Measurements from ENCODE around the gene CERS6. TPM values are rescaled to one million over a fixed set of nuclear protein-coding genes. Genes with fewer than 3 reads are reported as not detected.

CERS6 gene
- total RNA-seq, 1 experiment from 2014 or later, result 17.3 TPM

DNA sequence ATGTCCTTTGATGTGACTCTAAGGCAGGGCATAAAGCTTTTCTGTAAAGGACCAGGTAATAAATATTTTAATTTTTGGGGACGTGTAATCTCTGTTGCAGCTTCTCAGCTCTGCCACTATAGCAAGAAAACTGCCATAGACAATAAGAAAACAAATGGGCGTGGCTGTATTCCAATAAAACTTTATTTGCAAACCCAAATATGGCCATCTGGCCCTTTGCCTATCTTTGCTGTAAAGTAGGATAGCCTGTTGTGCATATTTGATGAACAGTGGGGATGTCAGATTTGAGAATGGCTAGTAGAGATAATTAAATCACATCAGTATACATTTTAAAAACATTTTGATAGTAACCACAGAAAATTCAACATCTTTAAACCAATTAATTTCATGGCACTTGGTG is 250.7 kb downstream of the CERS6 start (continued):
- TF ChIP-seq ZNF512 (CRISPR knock-in tag; IDR thresholded peaks at IDR 0.05; ENCODE audit: borderline replicate concordance) (no peak), ZBTB43 (CRISPR knock-in tag; IDR thresholded peaks at IDR 0.05) (no peak), ZNF232 (CRISPR knock-in tag; IDR thresholded peaks at IDR 0.05) (no peak), NR2C2 (CRISPR knock-in tag; IDR thresholded peaks at IDR 0.05) (no peak), ZNF317 (CRISPR knock-in tag; IDR thresholded peaks at IDR 0.05; ENCODE audit: borderline replicate concordance, low read depth) (no peak)
- TF ChIP-seq, protein P1, sequence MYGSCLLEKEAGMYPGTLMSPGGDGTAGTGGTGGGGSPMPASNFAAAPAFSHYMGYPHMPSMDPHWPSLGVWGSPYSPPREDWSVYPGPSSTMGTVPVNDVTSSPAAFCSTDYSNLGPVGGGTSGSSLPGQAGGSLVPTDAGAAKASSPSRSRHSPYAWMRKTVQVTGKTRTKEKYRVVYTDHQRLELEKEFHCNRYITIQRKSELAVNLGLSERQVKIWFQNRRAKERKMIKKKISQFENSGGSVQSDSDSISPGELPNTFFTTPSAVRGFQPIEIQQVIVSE (CRISPR knock-in tag; IDR thresholded peaks at IDR 0.05; ENCODE audit: borderline replicate concordance), result no peak

DNA sequence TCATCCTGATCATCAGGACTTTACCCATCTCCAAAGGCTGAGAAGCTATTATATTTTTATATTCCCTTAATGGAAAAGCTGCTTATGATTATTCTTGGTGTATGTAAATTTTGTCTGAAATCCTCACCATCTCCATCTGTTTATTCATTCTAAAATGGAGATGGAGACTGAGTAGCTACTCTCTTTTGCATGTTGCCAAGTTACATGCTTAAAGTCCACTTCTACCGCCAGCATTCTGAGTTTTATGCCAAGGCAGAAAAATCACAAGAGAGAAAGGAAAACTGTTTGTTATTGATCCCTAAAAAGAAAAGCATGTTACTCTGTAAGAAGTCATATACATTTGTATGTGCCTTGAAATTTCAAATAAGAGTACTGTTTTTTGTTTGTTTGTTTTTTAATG is 252.0 kb downstream of the CERS6 start:
- Mint-ChIP-seq H3K4me1 (peaks cover 5% of the 10 kb centered on the region), H3K9me3 (no peaks in the 10 kb centered on the region), H3K27me3 (ENCODE audit: low read depth) (no peaks in the 10 kb centered on the region), H3K4me3 (no peak overlapping the region), H3K27ac (no peak overlapping the region), H3K36me3 (no peaks in the 10 kb centered on the region)
- TF ChIP-seq HMGA2 (CRISPR knock-in tag; IDR thresholded peaks at IDR 0.05) (no peak), MYBL2 (CRISPR knock-in tag; IDR thresholded peaks at IDR 0.05) (no peak), CREB1 (CRISPR knock-in tag; IDR thresholded peaks at IDR 0.05) (no peak)
- ATAC-seq (no peak), DNase-seq (ENCODE audit: low spot score) (no peak)
- ChIA-PET POLR2A (no interaction called here), CTCF (no interaction called here)

GRCh38 chr2:168710754-168711467 is 254.8 kb downstream of the CERS6 start:
- Mint-ChIP-seq H3K36me3 (no peaks in the 10 kb centered on the region), H3K4me3 (no peak overlapping the region), H3K9me3 (no peaks in the 10 kb centered on the region), H3K27ac (no peak overlapping the region), H3K4me1 (no peaks in the 10 kb centered on the region), H3K27me3 (ENCODE audit: low read depth) (no peaks in the 10 kb centered on the region)
- CTCF ChIA-PET, result no interaction called here
- DNase-seq (ENCODE audit: low spot score), result no peak
- POLR2A ChIA-PET, result no interaction called here
- no peak for ATAC-seq
- no peak for TF ChIP-seq SP1 (CRISPR knock-in tag; conservative IDR thresholded peaks at IDR 0.05)
- TF ChIP-seq ZNF396 (CRISPR knock-in tag; IDR thresholded peaks at IDR 0.05; ENCODE audit: borderline replicate concordance), result no peak
- TF ChIP-seq USF1 (CRISPR knock-in tag; IDR thresholded peaks at IDR 0.05), result no peak
- TF ChIP-seq NR2C2 (CRISPR knock-in tag; IDR thresholded peaks at IDR 0.05), result no peak
- no peak for TF ChIP-seq JUN (CRISPR knock-in tag; IDR thresholded peaks at IDR 0.05)
- TF ChIP-seq E2F5 (CRISPR knock-in tag; IDR thresholded peaks at IDR 0.05), result no peak
- TF ChIP-seq, protein P2, sequence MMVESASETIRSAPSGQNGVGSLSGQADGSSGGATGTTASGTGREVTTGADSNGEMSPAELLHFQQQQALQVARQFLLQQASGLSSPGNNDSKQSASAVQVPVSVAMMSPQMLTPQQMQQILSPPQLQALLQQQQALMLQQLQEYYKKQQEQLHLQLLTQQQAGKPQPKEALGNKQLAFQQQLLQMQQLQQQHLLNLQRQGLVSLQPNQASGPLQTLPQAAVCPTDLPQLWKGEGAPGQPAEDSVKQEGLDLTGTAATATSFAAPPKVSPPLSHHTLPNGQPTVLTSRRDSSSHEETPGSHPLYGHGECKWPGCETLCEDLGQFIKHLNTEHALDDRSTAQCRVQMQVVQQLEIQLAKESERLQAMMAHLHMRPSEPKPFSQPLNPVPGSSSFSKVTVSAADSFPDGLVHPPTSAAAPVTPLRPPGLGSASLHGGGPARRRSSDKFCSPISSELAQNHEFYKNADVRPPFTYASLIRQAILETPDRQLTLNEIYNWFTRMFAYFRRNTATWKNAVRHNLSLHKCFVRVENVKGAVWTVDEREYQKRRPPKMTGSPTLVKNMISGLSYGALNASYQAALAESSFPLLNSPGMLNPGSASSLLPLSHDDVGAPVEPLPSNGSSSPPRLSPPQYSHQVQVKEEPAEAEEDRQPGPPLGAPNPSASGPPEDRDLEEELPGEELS (CRISPR knock-in tag; IDR thresholded peaks at IDR 0.05), result no peak
- TF ChIP-seq ZNF232 (CRISPR knock-in tag; IDR thresholded peaks at IDR 0.05), result no peak
- TF ChIP-seq ETV6 (CRISPR knock-in tag; IDR thresholded peaks at IDR 0.05), result no peak
- no peak for TF ChIP-seq NFE2L1 (CRISPR knock-in tag; IDR thresholded peaks at IDR 0.05)
- TF ChIP-seq TEAD1 (CRISPR knock-in tag; IDR thresholded peaks at IDR 0.05), result no peak
- no peak for TF ChIP-seq ZNF512 (CRISPR knock-in tag; IDR thresholded peaks at IDR 0.05; ENCODE audit: borderline replicate concordance)
- TF ChIP-seq, protein P3, sequence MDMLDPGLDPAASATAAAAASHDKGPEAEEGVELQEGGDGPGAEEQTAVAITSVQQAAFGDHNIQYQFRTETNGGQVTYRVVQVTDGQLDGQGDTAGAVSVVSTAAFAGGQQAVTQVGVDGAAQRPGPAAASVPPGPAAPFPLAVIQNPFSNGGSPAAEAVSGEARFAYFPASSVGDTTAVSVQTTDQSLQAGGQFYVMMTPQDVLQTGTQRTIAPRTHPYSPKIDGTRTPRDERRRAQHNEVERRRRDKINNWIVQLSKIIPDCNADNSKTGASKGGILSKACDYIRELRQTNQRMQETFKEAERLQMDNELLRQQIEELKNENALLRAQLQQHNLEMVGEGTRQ (CRISPR knock-in tag; IDR thresholded peaks at IDR 0.05), result no peak
- no peak for TF ChIP-seq HMGA2 (CRISPR knock-in tag; IDR thresholded peaks at IDR 0.05)

All from WTC11 (cell line).